Left ventricle myocardium superior (tissue), 1 donor: Measurements from ENCODE around the gene HOXC5. TPM values are rescaled to one million over a fixed set of nuclear protein-coding genes. Genes with fewer than 3 reads are reported as not detected.

Experiments used
- ATAC-seq: fragments of 200-7000 bp; cut with Tn5 transposase; one replicate; pipeline ENCODE4 v1.9.1; 2020; ENCODE audit warnings: mild to moderate bottlenecking, moderate library complexity
- DNase-seq: peaks from one replicate; pipeline ENCODE4 v3.0.0-alpha.2; 2020
- intact Hi-C: fragments of 100-400 bp; cut with micrococcal nuclease; formaldehyde crosslinking; loops from one replicate; pipeline ENCODE4 v1.11.0; 2022
- total RNA-seq: library from RNA; stranded (reverse); fragmentation: NEBNext Ultra II Directional; extraction: Animal tissue kit (Norgen Biotek cat#: 25700); gene quantifications from one replicate; pipeline ENCODE4 v1.2.1, GENCODE V29; 2021
- donor health status: DM: no; HTN: yes; CAD: no; lungs with severe emphysema.

The HOXC5 gene
- total RNA-seq, 1 donor from 2014 or later = not detected

DNA sequence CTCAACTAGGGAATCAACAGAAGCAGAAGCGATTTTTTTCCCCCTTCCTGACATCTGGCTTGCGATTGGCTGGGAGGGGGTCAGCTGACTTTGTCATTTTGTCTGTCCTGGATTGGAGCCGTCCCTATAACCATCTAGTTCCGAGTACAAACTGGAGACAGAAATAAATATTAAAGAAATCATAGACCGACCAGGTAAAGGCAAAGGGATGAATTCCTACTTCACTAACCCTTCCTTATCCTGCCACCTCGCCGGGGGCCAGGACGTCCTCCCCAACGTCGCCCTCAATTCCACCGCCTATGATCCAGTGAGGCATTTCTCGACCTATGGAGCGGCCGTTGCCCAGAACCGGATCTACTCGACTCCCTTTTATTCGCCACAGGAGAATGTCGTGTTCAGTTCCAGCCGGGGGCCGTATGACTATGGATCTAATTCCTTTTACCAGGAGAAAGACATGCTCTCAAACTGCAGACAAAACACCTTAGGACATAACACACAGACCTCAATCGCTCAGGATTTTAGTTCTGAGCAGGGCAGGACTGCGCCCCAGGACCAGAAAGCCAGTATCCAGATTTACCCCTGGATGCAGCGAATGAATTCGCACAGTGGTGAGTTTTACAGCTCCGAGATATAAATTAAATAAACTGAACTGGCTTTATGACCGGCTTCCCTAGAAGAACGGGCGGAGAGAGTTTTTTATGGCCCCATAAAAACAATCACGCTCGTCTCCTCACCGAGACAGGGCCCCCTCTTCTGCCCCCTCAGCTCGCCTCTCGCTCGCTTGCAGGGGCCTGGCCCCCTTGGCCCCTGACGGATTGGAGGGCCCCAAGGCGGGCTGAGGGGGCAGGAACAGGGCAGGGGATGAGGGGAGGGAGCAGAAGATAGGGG, 4.3 kb upstream of the HOXC5 start, which contains the start of gene HOXC6:
HOXC6 (plus strand) TSS at position 127 of the 888 bp plus-strand sequence; CDS start at position 209, 82 bp downstream.
- no peak for DNase-seq
- intact Hi-C loops = no loop called here
- ATAC-seq = no peak

- no peak for DNase-seq
- intact Hi-C loops = no loop called here
- no peak for ATAC-seq
Measured at GRCh38 chr12:54029529-54030441, 3.1 kb upstream of the HOXC5 start.

DNA sequence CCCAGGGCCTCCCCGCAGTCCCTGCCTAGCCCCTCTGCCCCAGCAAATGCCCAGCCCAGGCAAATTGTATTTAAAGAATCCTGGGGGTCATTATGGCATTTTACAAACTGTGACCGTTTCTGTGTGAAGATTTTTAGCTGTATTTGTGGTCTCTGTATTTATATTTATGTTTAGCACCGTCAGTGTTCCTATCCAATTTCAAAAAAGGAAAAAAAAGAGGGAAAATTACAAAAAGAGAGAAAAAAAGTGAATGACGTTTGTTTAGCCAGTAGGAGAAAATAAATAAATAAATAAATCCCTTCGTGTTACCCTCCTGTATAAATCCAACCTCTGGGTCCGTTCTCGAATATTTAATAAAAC, 2.4 kb upstream of the HOXC5 start:
- intact Hi-C loops = no loop called here
- DNase-seq = no peak
- ATAC-seq = no peak

- intact Hi-C loops = no loop called here
- no peak for DNase-seq
- ATAC-seq = no peak
Measured at GRCh38 chr12:54030889-54031471, 1.9 kb upstream of the HOXC5 start.

- ATAC-seq (no peak), DNase-seq (no peak)
- intact Hi-C loops = no loop called here
Measured at GRCh38 chr12:54031480-54031879, 1.4 kb upstream of the HOXC5 start.

- no peak for DNase-seq
- no peak for ATAC-seq
- intact Hi-C loops = no loop called here
Measured at GRCh38 chr12:54032086-54032619, 697 bp upstream of the HOXC5 start.

GRCh38 chr12:54033106-54033979, 493 bp downstream of the HOXC5 start:
- intact Hi-C loops = no loop called here
- DNase-seq = no peak
- no peak for ATAC-seq

- DNase-seq (no peak), ATAC-seq (peak; percentile 36)
- intact Hi-C loops = no loop called here
Measured at GRCh38 chr12:54033980-54034784, 1.3 kb downstream of the HOXC5 start.

GRCh38 chr12:54034785-54035310, 2.0 kb downstream of the HOXC5 start:
- no peak for ATAC-seq
- intact Hi-C loops = no loop called here
- DNase-seq = no peak

DNA sequence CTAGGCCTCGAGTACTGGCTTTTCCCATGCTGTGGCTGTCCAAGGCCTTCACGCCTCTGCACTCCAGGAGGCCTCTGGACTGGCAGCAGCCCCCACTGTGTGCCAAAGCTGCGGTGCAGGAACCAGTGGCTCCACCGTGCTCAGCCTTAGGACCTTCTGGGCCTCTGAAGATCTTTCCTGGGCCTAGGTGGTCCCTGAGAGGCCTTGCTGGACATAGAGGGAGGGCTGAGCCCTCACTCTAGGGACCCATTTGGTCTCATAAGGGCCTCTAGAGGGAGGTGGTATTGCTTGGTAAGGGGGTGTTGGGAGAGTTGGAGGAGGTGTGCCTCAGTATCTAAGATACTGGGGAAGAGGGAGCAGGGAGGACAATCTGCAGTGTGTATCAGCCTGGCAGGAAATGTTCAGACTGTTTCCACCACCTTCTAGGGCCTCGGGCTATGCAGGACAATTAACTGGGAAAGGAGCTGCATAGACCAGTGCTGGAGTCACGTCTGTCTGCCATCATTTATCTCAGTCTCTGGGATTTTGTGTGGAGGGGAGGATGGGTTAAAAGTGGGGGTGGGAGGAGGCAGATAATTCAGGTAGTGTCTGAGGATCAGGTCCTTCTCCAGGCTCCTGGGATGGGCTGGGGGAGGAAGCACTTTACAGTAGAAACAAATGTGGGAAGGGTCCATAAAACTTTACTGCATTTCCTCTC, 2.9 kb downstream of the HOXC5 start:
- intact Hi-C loops = no loop called here

GRCh38 chr12:54036620-54037359, 3.9 kb downstream of the HOXC5 start:
- ATAC-seq = no peak
- DNase-seq = no peak
- intact Hi-C loops = no loop called here

More for the DNA sequence above, 2.9 kb downstream of the HOXC5 start:
- DNase-seq (no peak), ATAC-seq (no peak)

GRCh38 chr12:54037360-54038283, 4.8 kb downstream of the HOXC5 start:
- ATAC-seq (no peak), DNase-seq (no peak)
- intact Hi-C loops = no loop called here

DNA sequence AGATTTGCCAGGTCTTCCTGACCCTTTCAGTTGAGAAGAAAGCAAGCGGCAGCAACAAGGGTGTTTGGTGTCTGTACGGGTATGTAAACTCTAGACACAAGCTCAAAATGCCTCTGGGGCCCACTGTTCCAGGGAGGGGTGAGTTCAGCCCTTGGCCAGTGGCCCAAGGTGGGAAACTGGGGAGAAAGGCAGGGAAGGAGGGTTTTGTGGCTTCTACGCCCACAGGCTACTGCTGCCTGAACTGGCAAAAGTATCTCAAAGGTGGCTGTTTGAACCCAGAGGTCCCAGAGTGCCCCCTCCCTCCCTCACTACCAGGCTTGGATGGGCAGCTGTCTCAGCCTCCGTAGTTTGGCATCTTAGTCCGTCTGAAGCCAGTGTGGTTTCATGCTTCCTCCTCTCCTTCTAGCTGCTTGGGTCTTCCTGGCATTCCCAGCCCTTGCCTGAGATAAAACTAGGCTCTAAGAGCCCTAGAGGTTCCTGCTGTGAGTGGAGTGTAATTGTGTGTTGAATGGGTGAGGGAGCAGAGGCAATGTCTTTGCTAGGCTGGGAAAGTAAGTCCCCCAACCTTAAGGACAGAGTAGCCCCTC, 5.5 kb downstream of the HOXC5 start:
- intact Hi-C loops = no loop called here
- ATAC-seq (no peak), DNase-seq (no peak)

DNA sequence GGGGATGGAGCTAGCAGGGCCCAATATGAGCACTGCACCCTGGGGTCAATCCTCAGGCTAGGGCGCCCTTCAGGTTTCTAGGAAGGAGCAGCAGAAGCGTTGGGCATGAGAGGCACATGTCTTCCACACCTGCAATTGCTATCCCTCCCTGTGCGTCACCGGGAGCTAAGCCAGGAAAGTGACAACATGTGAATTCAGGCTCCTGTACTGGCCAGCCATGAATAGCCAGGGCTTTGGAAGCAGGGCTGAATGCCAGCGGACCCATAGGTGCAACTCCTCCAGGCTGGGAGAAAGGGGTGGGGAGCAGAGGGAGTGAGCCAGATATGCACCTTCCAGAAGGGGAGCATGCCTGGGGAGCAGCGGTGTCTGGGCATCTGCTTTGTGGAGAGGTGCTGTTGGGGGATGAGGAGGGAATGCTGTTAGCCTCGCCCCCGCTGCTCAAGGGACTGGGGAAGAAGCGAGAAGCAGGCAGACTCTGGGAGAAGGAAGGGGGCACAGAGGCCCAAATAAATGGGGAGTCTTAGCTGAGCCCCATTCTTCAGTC, 6.1 kb downstream of the HOXC5 start:
- ATAC-seq = no peak
- intact Hi-C loops = no loop called here
- no peak for DNase-seq
